Ureter (tissue), 1 donor: ENCODE results near the gene MAGEA11. TPM values are rescaled to one million over a fixed set of nuclear protein-coding genes. Genes with fewer than 3 reads are reported as not detected.
"Not testable (repeated sequence)": the region's sequence is repeated elsewhere in the genome, so short reads cannot be mapped to it uniquely, and the experiment has no call there.

Experiments
- DNase-seq: peaks from one replicate; pipeline ENCODE4 v3.0.0-alpha.2; 2020; ENCODE audit warnings: low spot score
- total RNA-seq: library from RNA; stranded (reverse); gene quantifications from one replicate; pipeline ENCODE4 v1.2.4, GENCODE V29; 2023
- donor health status: DM: yes; HTN: yes; CAD: no.

Gene MAGEA11
- total RNA-seq: 0.10 TPM

GRCh38 chrX:149711545-149712236 lies at the start of gene MAGEA11:
Gene MAGEA11 (plus strand): TSS chrX:149712060. CDS start chrX:149713160, 1,100 bp downstream.
- no peak for DNase-seq

GRCh38 chrX:149675088-149675487 lies 36.8 kb upstream of the MAGEA11 start:
- not testable (repeated sequence) for DNase-seq

- not testable (repeated sequence) for DNase-seq
Observed at GRCh38 chrX:149675554-149675953, 36.3 kb upstream of the MAGEA11 start.

- DNase-seq: not testable (repeated sequence)
Observed at GRCh38 chrX:149679164-149679678, 32.6 kb upstream of the MAGEA11 start.

GRCh38 chrX:149681182-149681581 lies 30.7 kb upstream of the MAGEA11 start:
- DNase-seq: no peak

GRCh38 chrX:149682031-149682430 lies 29.8 kb upstream of the MAGEA11 start:
- DNase-seq: no peak

GRCh38 chrX:149682956-149683947 lies 28.6 kb upstream of the MAGEA11 start:
- DNase-seq: no peak

- DNase-seq: no peak
Observed at GRCh38 chrX:149683966-149684730, 27.7 kb upstream of the MAGEA11 start.

- DNase-seq: no peak
Observed at GRCh38 chrX:149687991-149688390, 23.9 kb upstream of the MAGEA11 start.

GRCh38 chrX:149688552-149688951 lies 23.3 kb upstream of the MAGEA11 start:
- no peak for DNase-seq

- DNase-seq: no peak
Observed at GRCh38 chrX:149691794-149692193, 20.1 kb upstream of the MAGEA11 start.

- not testable (repeated sequence) for DNase-seq
Observed at GRCh38 chrX:149692686-149693272, 19.1 kb upstream of the MAGEA11 start.

- DNase-seq: no peak
Observed at GRCh38 chrX:149699761-149700160, 12.1 kb upstream of the MAGEA11 start.

- DNase-seq: no peak
Observed at GRCh38 chrX:149704664-149705063, 7.2 kb upstream of the MAGEA11 start.

- no peak for DNase-seq
Observed at GRCh38 chrX:149707147-149707901, 4.5 kb upstream of the MAGEA11 start.

GRCh38 chrX:149712831-149713230 lies 971 bp downstream of the MAGEA11 start:
- DNase-seq: no peak

GRCh38 chrX:149713279-149714050 lies 1.6 kb downstream of the MAGEA11 start:
- DNase-seq: no peak

GRCh38 chrX:149715468-149715867 lies 3.6 kb downstream of the MAGEA11 start:
- DNase-seq: no peak

- DNase-seq: no peak
Observed at GRCh38 chrX:149716632-149717031, 4.8 kb downstream of the MAGEA11 start.

GRCh38 chrX:149717803-149718202 lies 5.9 kb downstream of the MAGEA11 start:
- DNase-seq: no peak
